HCT116 (cell line): ENCODE data around the gene RPL26. TPM values are rescaled to one million over a fixed set of nuclear protein-coding genes. Genes with fewer than 3 reads are reported as not detected.

Experiments
- ATAC-seq: fragments of 200-7000 bp; cut with Tn5 transposase; 2 replicates; pipeline ENCODE4 v1.9.1; 2020; ENCODE audit warnings: mild to moderate bottlenecking, moderate library complexity
- BruUV-seq: library from RNA; stranded (reverse); fragments of 400-500 nt; replicated peaks from 2 replicates; lab custom pipeline; 2021; lab: Mats Ljungman, UMichigan
- CTCF ChIA-PET: fragments of 300-600 bp; sonication (Branson Sonifier 250); formaldehyde crosslinking; loops from one replicate; lab custom pipeline; 2021; ENCODE audit warnings: antibody characterized with exemption; lab: Charles Lee
- POLR2A ChIA-PET: fragments of 300-600, 350-600 bp; sonication (Branson Sonifier 250); formaldehyde crosslinking; loops from one replicate; lab custom pipeline; 2021; ENCODE audit warnings: antibody characterized with exemption; lab: Charles Lee
- RAD21 ChIA-PET, 2 experiments: fragments of 300-600 bp; sonication (Branson Sonifier 250); formaldehyde crosslinking; loops; one replicate each; lab custom pipeline; 2023; ENCODE audit warnings: low total read pairs in 2 of 2; ENCODE audit not compliant: uncharacterized antibody in 2 of 2, unreplicated experiment in 2 of 2, low non-redundant PET in 1 of 2; lab: Charles Lee
- DNase-seq: peaks from one replicate; pipeline ENCODE4 v3.0.0-alpha.2; 2010; ENCODE audit warnings: low read depth, low spot score
- H2AFZ ChIP-seq: fragments of 200-600 bp; shearing (Covaris generic), sonication (generic); 2 replicates; pipeline ENCODE4 v1.6.1; 2017; ENCODE audit warnings: low read depth, mixed run types, mixed read lengths, antibody characterized with exemption, low read length; ENCODE audit not compliant: poor library complexity, severe bottlenecking
- H3K27ac ChIP-seq: 2 replicates; pipeline ENCODE4 v1.5.1; 2012; ENCODE audit warnings: low read depth, low read length
- H3K27me3 ChIP-seq: fragments of 200-600 bp; sonication (generic); 2 replicates; pipeline ENCODE4 v1.6.1; 2016; ENCODE audit warnings: mixed run types, low read length, mixed read lengths; ENCODE audit not compliant: insufficient read depth
- H3K36me3 ChIP-seq, 2 experiments: fragments of 200-500 bp in 1 of 2; fragments of 200-600 bp in 1 of 2; sonication (Bioruptor generic) in 1 of 2; sonication (generic) in 1 of 2; 2 replicates each; pipeline versions ENCODE4 v1.5.1 to v1.6.1; 2014 to 2016; ENCODE audit warnings: low read length in 2 of 2, inconsistent platforms in 1 of 2, mixed read lengths in 1 of 2, mixed run types in 1 of 2; ENCODE audit not compliant: insufficient read depth in 2 of 2, control insufficient read depth in 1 of 2
- H3K4me1 ChIP-seq, 2 experiments: fragments of 200-600 bp in 1 of 2; sonication (generic) in 1 of 2; 2 replicates each; pipeline versions ENCODE4 v1.5.1 to v1.6.1; 2012 to 2017; ENCODE audit warnings: low read length in 2 of 2, inconsistent platforms in 1 of 2, mild to moderate bottlenecking in 1 of 2, mixed read lengths in 1 of 2, mixed run types in 1 of 2, moderate library complexity in 1 of 2; ENCODE audit not compliant: insufficient read depth in 2 of 2, control insufficient read depth in 1 of 2
- H3K4me2 ChIP-seq: fragments of 200-600 bp; sonication (generic); 2 replicates; pipeline ENCODE4 v1.6.1; 2017; ENCODE audit warnings: mixed run types, low read length, mixed read lengths
- H3K4me3 ChIP-seq, 2 experiments: fragments of 200-600 bp in 1 of 2; sonication (generic) in 1 of 2; replicated peaks in 1 of 2; 2 replicates each; pipeline ENCODE4 v1.5.1; 2011 to 2016; ENCODE audit warnings: low read length in 2 of 2, control low read depth in 1 of 2, low read depth in 1 of 2, mild to moderate bottlenecking in 1 of 2, mixed read lengths in 1 of 2, mixed run types in 1 of 2
- H3K79me2 ChIP-seq: fragments of 200-600 bp; sonication (generic); 2 replicates; pipeline ENCODE4 v1.6.1; 2017; ENCODE audit warnings: mild to moderate bottlenecking, mixed run types, low read length, moderate library complexity, mixed read lengths; ENCODE audit not compliant: insufficient read depth
- H3K9ac ChIP-seq: fragments of 200-600 bp; sonication (generic); 2 replicates; pipeline ENCODE4 v1.6.1; 2016; ENCODE audit warnings: low read length, mixed read lengths
- H3K9me2 ChIP-seq: fragments of 200-600 bp; sonication (generic), shearing (Covaris generic); 2 replicates; pipeline ENCODE4 v1.6.1; 2017; ENCODE audit warnings: mixed run types, mild to moderate bottlenecking, moderate library complexity; ENCODE audit not compliant: insufficient read depth
- H3K9me3 ChIP-seq, 2 experiments: fragments of 200-500 bp in 1 of 2; fragments of 200-600 bp in 1 of 2; sonication (Bioruptor generic) in 1 of 2; sonication (generic) in 1 of 2; 2 replicates each; pipeline ENCODE4 v1.6.1; 2014 to 2017; ENCODE audit warnings: low read length in 2 of 2, mixed read lengths in 2 of 2, inconsistent platforms in 1 of 2, low read depth in 1 of 2, mild to moderate bottlenecking in 1 of 2, mixed run types in 1 of 2, moderate library complexity in 1 of 2; ENCODE audit not compliant: control insufficient read depth in 1 of 2, insufficient read depth in 1 of 2
- H4K20me1 ChIP-seq: fragments of 200-600 bp; sonication (generic), shearing (Covaris generic); 2 replicates; pipeline ENCODE4 v1.6.1; 2017; ENCODE audit warnings: mixed run types, mild to moderate bottlenecking, moderate library complexity; ENCODE audit not compliant: insufficient read depth
- CBX3 ChIP-seq: IDR thresholded peaks from 2 replicates; pipeline ENCODE4 v1.6.1; 2012; ENCODE audit warnings: low read depth
- CTCF ChIP-seq, 3 experiments: fragments of 200-600 bp in 1 of 3; sonication (generic) in 1 of 3; IDR thresholded peaks in 2 of 3; conservative IDR thresholded peaks in 1 of 3; 2 replicates each; pipeline ENCODE4 v1.5.1; 2012 to 2017; ENCODE audit warnings: low read depth in 2 of 3, low read length in 2 of 3, antibody characterized with exemption in 1 of 3, borderline replicate concordance in 1 of 3, control low read depth in 1 of 3, mild to moderate bottlenecking in 1 of 3, mixed read lengths in 1 of 3, mixed run types in 1 of 3, moderate library complexity in 1 of 3; ENCODE audit not compliant: insufficient read depth in 1 of 3
- ELF1 ChIP-seq: IDR thresholded peaks from 2 replicates; pipeline ENCODE4 v1.6.1; 2012; ENCODE audit warnings: low read depth, borderline replicate concordance
- EZH2 ChIP-seq: fragments of 200-600 bp; sonication (generic); IDR thresholded peaks from 2 replicates; pipeline ENCODE4 v1.6.1; 2017; ENCODE audit warnings: antibody characterized with exemption, mixed run types
- FOSL1 ChIP-seq: IDR thresholded peaks from 2 replicates; pipeline ENCODE4 v1.6.1; 2012; ENCODE audit warnings: low read depth
- JUND ChIP-seq: IDR thresholded peaks from 2 replicates; pipeline ENCODE4 v1.6.1; 2012
- MAX ChIP-seq: IDR thresholded peaks from 2 replicates; pipeline ENCODE4 v1.6.1; 2012
- SRF ChIP-seq: IDR thresholded peaks from 2 replicates; pipeline ENCODE4 v1.6.1; 2012; ENCODE audit warnings: low read depth
- intact Hi-C: fragments of 100-400 bp; cut with micrococcal nuclease; formaldehyde crosslinking; loops from 2 replicates; pipeline ENCODE4 v1.10.0; 2022
- total RNA-seq: library from RNA; stranded (reverse); gene quantifications from one replicate; pipeline ENCODE4 v1.2.1, GENCODE V29; 2021; ENCODE audit not compliant: unreplicated experiment

RPL26 gene
- total RNA-seq, 1 experiment from 2014 or later: 2,603 TPM

GRCh38 chr17:8341456-8341855, 41.5 kb downstream of the RPL26 start (continued):
- TF ChIP-seq CTCF (IDR thresholded peaks at IDR 0.05 in 2 of 3, conservative IDR thresholded peaks at IDR 0.05 in 1 of 3; ENCODE audit: borderline replicate concordance in 1 of 3, insufficient read depth in 1 of 3, low read depth in 2 of 3, low read length in 2 of 3) (no peak), MAX (no peak), ELF1 (no peak), SRF (no peak), JUND (no peak), EZH2 (no peak), CBX3 (no peak)

- POLR2A ChIA-PET: no interaction called here
- Histone ChIP-seq H3K4me2 (no peak within 1 kb of the TSS), H3K4me3 (no peak within 1 kb of the TSS)
- intact Hi-C loops: no loop called here
- no peak for ATAC-seq
- no peak for TF ChIP-seq FOSL1
- TF ChIP-seq, all 23 proteins: peak for 0
- Histone ChIP-seq H3K9me3 (no peaks in the 10 kb centered on the region), H3K27me3 (no peaks in the 10 kb centered on the region), H4K20me1 (no peaks in the 10 kb centered on the region; the same call in 1 of the 2 replicates), H2AFZ (no peak within 1 kb of the TSS), H3K4me1 (no peaks in the 10 kb centered on the region), H3K79me2 (no peaks in the 10 kb centered on the region), H3K9ac (no peak within 1 kb of the TSS), H3K27ac (no peak within 1 kb of the TSS), H3K36me3 (no peaks in the 10 kb centered on the region), H3K9me2 (no peaks in the 10 kb centered on the region)
- RAD21 ChIA-PET: no interaction called here
- BruUV-seq: no TSS peak
- no peak for DNase-seq
- CTCF ChIA-PET: interaction anchor here (1.2 kb wide), 1 partner anchor 44 kb away, joined by 4 read pairs; no protein-coding TSS in a partner anchor
Observed at GRCh38 chr17:8339540-8339939, 43.5 kb downstream of the RPL26 start, which contains the start of gene ODF4. ODF4 (plus strand) TSS chr17:8339840; CDS start chr17:8340052, 212 bp downstream.
